SK-MEL-5 (cell line): ENCODE measurements around the gene LRRTM4. TPM values are rescaled to one million over a fixed set of nuclear protein-coding genes. Genes with fewer than 3 reads are reported as not detected.

Source experiments
- DNase-seq: peaks from one replicate; pipeline ENCODE4 v3.0.0-alpha.2; 2016; ENCODE audit warnings: low read depth, low spot score
- in situ Hi-C: cut with HindIII; loops from 2 replicates; pipeline ENCODE4 v1.10.0; 2016; ENCODE audit warnings: low sequenced_read_pairs, high pct_unique_total_duplicates, low pct_unique_long_range_greater_than_20kb
- total RNA-seq: library from RNA; depleted of rRNA; stranded (reverse); fragments of >200 nt; shearing (Covaris generic); gene quantifications from 2 replicates; pipeline ENCODE4 v1.2.3, GENCODE V29; 2014

Gene LRRTM4
- total RNA-seq, 1 experiment from 2014 or later, result not detected

DNA sequence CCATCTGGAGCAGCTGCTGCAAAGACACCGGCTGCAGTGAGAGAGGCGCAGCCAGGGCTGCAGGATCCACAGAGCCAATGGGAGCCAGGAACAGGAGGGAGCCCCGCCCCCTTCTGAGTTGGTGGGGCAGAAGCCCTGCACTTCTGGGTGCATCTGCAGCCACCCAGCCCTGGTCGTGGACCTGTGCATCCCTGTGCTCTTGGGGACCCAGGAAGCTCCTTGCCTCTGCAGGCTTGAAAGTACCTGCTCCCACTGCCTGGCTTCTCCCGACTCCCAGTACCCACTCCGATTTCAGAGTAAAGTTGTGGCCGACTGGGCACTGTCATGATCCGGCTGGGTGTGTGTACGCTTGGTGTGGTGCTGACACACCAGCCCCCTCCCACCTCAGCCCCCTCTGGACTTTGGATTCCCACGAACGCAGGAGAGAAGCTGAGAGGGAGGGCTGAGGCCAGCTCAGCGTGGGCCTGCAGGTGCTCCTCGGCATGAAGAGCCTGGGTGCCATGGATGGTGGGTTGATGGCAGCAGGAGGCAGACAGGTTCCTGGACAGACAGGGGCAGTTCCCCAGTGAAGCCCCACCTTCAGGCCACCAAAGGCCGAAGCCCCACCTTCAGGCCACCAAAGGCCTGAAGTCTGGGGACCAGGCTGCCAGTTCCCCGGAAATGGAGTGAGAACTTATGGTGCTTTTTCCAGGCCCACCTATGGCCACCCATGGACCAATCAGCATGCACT, 34.9 kb downstream of the LRRTM4 start:
- in situ Hi-C loops, result no loop called here
- DNase-seq, result no peak

DNA sequence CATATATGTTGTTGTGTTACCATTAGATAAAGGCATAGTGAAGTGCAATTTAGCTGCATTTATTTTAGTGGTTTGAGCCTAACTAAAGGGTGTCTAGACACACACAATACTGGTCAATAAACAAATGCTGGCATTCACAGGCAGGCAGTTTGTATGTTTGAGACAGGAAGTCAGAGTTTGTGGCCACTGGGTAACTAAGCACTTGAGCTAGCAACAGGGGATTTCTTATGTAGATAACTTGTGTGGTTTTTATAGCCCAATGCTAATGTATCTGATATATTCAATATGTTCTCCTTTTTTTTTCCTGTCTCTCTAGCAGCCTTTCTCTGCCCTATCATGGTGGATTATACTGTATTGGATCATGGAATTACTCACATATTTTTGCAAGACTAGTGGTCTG, 38.1 kb downstream of the LRRTM4 start:
- peak; percentile 82 for DNase-seq
- in situ Hi-C loops, result no loop called here

DNA sequence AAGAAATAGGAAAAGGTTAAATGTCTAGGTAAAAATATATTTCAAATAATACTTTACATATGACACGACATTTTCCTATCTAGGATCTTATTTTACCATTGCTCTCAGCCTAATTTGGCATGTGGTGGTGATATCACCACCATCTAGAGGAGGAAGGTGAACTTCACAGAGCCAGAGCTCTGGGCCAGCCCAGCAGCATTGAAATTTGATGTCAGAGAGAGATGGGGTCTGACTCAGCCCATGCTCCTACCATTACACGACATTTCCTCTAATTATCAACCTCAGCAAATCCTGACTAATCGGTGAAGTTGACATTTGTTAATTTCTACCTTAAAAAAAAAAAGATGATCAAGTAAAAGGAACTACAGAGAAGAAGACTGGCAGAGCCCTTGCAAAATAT, 42.3 kb downstream of the LRRTM4 start:
- in situ Hi-C loops, result no loop called here
- no peak for DNase-seq

DNA sequence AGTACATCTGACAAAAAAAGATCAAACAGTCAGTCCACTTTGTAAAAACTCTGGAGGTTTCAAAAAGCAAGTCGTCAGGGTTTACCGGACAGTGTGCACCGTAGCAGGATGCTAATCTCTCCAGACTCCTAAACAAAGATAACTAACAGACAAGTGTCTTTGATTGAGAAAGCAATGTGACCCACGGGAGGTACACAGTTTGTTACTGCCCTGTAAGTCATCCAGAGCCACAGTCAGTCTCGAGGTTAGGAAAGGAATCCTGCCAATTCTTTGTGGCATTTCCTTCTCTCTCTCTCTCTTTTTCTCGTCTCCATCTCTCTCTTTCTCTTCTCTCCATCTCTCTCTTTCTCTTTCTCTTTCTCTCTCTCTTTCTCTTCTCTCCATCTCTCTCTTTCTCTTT, 42.8 kb downstream of the LRRTM4 start:
- peak; percentile 19 for DNase-seq
- in situ Hi-C loops, result no loop called here

DNA sequence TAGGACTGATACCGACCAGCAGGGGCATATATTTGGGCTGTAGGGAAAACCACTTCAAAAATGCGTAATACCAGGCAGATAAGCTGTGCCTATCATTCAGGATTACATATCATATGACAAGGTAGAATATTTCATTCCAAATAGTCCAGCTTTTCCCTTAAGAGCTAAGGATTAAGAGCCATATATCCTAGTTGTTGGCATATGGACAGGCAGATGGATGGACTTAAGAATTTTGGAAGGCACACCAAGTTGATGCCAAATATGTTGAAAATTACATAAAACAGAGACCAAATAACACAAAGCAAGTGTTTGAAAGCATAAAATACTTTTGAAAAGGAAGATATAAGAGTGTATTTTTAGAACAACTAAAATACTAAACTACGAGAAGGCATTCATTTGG, 52.1 kb downstream of the LRRTM4 start:
- DNase-seq, result no peak
- in situ Hi-C loops, result no loop called here

DNA sequence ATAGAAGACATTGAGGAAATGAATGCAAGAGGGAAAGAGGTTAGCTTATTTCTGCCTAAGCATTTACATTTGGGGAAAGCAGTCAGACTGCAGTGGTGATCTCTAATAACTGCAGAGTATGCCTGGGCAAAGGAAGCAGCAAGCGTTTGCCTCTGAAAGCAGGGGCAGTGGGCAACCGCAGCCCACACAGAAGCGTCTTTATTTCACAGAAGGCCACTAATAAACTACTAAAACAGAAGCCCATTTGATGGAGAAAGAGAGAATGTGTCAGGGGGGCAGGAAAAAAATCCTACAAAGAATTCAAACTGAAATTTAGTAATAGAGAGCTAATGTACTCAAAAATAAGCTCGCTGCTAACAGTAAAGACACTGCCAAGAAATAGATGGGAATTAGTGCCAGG, 53.1 kb downstream of the LRRTM4 start:
- DNase-seq, result peak; percentile 86
- in situ Hi-C loops, result no loop called here

DNA sequence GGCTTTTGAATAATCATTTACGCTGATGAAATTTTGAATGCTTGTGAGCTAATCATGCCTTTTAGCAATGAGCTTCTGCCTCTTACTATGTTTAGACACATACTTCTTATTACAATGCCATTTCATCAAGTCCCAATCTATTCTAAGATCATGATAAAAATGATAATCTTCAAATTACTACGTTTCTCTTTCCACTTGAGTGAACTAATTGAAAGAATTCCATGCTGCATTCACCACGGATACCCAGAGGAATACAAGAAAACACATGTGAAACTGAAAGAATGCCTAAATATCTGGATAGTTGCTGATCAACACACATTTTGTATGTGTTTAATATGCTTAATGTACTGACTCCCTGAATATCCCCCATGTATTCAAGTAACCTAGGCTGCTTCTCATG, 62.3 kb downstream of the LRRTM4 start:
- no peak for DNase-seq

DNA sequence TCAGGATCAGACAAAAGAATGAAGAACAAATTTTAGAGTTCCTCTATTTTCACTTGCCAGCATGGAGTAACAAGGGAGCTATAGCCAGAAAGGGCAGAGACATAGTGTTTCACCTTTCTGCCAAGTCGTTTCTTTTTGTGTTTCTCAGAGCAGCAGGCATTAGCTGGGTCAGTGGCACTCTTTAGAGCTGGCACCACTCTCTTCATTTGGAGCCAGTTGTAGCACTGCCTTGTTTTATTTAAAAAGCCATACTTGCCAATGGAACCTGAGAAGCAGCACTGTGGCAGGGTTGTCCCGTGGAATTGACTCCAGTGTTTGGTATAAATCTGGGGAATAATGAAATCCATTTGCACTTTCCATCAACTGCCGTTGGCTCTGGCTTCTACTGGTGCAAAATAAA, 64.0 kb downstream of the LRRTM4 start:
- DNase-seq, result no peak

More for the DNA sequence above, 62.3 kb downstream of the LRRTM4 start:
- in situ Hi-C loops, result no loop called here

DNA sequence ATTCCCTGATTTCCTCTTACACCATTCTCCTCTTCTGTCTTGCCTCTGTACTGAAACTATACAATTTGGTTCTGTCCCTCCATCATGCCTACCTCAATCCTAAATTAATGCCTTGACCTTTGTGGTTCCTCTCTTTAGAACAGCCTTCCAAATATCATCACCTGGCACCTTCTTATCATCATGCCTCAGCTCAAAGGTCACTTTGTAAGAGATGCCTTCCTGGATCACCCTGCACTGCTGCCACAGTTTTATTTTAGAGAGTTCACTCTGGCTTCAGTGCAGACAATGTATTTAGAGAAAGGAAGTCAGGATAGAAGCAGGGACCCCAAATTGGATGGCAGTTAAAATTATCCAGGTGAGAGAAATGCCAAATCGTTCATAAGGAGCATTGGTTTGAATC, 64.5 kb downstream of the LRRTM4 start:
- in situ Hi-C loops, result no loop called here
- DNase-seq, result no peak

More for the DNA sequence above, 64.0 kb downstream of the LRRTM4 start:
- in situ Hi-C loops, result no loop called here

DNA sequence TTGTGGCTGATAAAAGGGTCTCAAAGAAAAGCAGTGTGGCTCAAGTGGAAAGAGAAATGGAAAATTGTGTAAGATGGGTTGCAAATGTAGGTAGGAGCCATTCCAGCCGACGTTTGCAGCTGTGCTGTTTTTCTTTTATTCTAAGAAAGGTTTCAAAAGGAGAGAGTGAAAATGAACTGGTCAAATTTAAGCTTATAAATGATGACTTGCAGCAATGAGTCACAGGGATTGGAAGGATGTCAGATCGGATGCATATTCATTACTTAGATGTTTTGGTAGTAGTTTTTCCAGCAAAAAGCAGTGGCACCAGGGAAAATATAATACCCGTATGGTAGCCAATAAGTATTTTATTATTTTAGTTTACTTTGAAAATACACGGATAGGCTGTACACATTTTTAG, 79.1 kb downstream of the LRRTM4 start:
- in situ Hi-C loops, result no loop called here
- no peak for DNase-seq

DNA sequence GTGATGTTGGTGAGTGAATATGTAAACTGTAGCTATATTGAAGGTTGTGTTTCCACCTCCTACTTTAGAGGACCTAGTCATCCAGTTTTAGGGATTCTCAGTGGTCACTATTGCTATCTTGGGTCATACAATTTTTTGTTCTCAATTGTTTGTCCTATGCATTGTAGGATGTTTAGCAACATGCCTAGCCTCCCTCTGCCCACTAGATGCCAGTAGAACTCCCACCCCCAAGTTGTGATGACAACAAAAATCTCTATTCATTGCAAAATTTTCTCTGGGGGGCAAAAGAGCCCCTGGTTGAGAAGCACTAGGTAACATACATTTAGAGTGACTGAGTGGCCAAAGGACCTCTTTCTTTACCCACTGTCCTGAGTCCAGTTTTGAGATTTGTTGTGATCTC, 87.3 kb downstream of the LRRTM4 start:
- in situ Hi-C loops, result no loop called here
- peak; percentile 48 for DNase-seq

DNA sequence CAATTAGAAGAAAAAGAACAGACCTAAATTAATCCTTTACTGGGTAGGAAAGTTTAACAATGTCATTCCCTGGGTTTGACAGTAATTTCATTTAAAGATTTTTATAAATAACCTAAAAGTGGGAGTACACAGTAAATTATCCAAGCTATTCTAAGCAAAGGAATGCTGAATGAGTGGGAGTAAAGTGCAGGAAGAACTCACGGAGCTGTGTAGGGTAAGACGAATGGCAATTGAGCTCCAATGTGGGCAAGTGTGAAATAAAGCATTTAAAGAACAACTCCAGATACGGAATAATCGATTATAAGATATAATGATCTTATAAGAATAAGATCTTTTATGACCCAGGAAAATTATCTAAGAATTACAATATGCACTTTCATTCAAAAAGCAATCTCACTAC, 93.2 kb downstream of the LRRTM4 start:
- no peak for DNase-seq
- in situ Hi-C loops, result no loop called here

DNA sequence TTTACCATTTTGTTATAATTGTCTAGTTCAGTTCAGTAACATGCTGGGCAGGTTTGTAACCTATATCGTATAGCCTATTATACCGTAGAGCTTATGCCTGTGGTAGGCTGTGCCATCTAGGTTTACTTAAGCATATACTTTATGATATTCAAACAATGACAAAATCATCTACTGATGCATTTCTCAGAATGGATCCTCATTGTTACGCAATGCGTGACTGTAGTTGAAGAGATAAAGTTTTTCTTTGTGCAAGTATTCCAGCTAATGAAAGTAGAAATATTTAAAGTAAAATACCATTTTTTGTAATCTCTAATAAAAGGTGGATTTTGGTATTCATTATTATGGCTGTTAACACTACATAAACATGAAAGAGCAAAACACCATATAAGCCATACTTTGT, 100.2 kb downstream of the LRRTM4 start:
- DNase-seq, result no peak
- in situ Hi-C loops, result no loop called here

DNA sequence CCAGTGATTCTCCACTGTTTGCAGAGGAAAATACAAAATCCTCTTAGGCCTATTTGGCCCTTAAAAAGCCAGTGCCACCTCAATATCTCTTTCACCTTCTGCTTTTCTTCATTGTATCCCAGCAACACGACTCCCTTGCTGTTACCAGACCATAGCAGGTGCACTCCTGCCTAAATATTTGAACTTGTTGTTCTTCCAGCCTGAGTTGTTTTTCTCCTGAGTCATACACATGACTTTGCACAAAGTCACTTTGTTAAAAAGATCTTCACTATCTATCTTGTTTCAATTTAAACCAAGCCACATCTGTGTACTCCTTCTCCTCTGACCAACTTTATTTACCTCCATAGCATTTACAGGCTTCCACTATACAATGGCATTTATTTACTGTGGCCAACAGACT, 103.6 kb downstream of the LRRTM4 start:
- in situ Hi-C loops, result no loop called here
- no peak for DNase-seq

DNA sequence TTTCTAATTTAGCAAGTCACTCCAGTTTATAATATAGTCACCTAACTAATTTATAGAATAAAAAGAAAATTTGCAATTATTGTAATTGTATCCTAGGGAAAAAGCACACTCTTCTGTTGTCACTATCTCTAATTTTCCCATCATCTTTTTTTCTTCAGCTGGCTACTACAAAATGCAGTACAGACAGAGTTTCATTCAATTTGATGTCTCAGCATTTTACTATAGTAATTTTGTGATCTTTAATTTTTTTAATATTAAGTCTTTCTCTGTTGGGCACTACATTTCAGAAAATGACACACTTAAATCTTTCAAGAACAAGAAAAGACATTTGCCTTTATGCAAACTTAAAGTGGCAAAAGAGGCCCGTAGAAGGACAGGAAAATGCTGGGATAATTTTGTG, 118.0 kb downstream of the LRRTM4 start:
- DNase-seq, result no peak
- in situ Hi-C loops, result no loop called here

DNA sequence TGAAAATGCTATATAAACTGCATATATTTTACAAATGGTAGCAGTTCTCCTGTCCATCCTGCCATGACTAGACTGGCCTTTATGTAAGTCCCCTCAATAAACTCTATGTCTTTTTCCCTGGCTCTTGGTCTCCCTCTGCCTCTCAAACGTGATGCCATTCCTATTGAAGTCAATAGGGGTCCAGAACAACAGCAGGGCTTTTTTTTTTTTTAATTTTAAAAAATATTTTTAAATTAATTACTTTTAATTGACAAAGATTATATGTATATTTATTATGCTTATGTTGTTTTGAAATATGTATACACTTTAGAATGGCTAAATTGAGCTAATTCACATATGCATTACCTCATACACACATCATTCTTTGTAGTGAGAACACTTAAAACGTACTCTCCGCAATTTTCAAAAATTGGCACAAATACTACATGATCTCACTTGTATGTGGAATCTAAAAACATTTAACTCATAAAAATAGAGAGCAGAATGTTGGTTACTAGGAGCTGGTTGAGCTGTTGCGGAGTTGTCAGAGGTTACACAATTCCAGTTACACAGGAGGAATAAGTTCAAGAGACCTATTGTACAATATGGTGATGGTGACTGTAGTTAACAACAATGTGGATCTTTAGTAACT, 123.1 kb downstream of the LRRTM4 start:
- DNase-seq, result no peak
- in situ Hi-C loops, result no loop called here

DNA sequence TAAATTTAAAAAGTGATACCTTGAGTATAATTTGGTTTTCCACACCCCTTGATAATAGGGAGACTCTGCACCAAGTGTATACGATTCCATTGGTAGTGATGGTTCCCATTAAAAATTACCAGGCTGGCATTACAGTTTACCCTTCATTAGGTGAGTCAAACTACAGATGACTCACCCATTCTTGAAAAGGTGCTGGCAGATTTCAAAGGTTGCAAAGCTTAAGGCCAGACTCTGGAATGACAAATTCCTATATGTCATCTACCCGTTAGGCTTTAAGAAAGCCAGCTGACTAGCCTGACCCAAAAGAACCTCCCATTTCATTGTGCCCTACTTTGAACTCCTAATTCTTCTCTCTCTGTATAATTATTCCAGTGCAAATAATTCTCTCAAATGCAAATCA, 124.4 kb downstream of the LRRTM4 start:
- no peak for DNase-seq
- in situ Hi-C loops, result no loop called here

DNA sequence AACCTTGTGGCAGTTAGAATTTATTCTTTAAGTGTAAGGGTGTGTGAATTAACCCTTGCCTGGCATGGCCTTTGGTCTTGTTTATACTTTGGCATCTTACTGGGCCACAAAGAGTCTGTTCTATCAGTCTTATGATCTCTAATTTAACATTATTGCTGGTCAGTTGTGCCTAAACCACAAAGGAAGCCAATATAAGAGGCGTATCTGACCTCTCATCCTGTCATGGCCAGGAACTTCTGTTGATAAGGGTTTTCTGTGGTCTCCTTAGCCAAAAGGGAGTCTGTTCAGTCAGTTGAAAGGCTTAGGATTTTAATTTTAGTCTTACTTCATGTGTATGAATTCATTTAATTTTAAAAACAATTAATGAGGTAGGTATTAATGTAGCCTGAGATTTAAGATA, 127.2 kb downstream of the LRRTM4 start:
- no peak for DNase-seq
- in situ Hi-C loops, result no loop called here

DNA sequence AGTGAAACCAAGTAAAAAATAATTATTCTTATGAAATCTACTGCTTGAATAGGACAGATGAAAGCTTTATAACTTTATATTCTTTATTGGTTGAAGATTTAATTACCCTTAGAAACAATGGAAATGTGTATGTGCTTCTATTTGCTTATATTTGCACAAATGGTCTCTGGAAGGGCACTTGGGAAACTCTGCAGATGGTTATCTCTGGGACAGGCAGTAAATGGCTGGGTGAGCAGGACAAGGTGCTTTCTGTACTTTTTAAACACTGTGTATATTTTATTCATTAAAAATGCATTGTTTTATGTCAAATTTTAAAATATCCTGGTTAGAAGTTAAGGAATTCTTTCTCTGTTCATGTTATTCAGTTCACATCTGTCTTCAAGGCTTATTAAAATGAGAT, 131.1 kb downstream of the LRRTM4 start:
- in situ Hi-C loops, result no loop called here
- DNase-seq, result no peak
